HAP-1 (cell line): Measurements from ENCODE around the gene BTBD10.
"Not testable (repeated sequence)": the region's sequence is repeated elsewhere in the genome, so short reads cannot be mapped to it uniquely, and the experiment has no call there.

ENCODE experiments used
- DNase-seq, 2 experiments: peaks; one replicate each; pipeline ENCODE4 v3.0.0-alpha.2; 2016 to 2020; ENCODE audit warnings: low spot score in 2 of 2
- H3K27me3 ChIP-seq: fragments of 250-450 bp; sonication (Bioruptor Pico); 2 replicates; pipeline ENCODE4 v1.5.1; 2020; ENCODE audit warnings: low read depth, mild to moderate bottlenecking, moderate library complexity
- H3K36me3 ChIP-seq: fragments of 250-450 bp; sonication (Bioruptor Pico); replicated peaks from 2 replicates; pipeline ENCODE4 v1.5.1; 2020; ENCODE audit warnings: mild to moderate bottlenecking
- H3K4me1 ChIP-seq: fragments of 250-450 bp; sonication (Bioruptor Pico); 2 replicates; pipeline ENCODE4 v1.5.1; 2020; ENCODE audit warnings: mild to moderate bottlenecking
- H3K4me3 ChIP-seq: fragments of 250-450 bp; sonication (Bioruptor Pico); 2 replicates; pipeline ENCODE4 v1.5.1; 2020; ENCODE audit warnings: mild to moderate bottlenecking, moderate library complexity
- H3K9me3 ChIP-seq: fragments of 250-450 bp; sonication (Bioruptor Pico); 2 replicates; pipeline ENCODE4 v1.5.1; 2020; ENCODE audit warnings: mild to moderate bottlenecking, moderate library complexity
- in situ Hi-C: fragments of 300-500 bp; cut with MboI; formaldehyde crosslinking; loops from 3 replicates; pipeline ENCODE4 v1.14.3; 2020; ENCODE audit warnings: low sequenced_read_pairs, inconsistent platforms, mixed read lengths

Gene BTBD10

DNA sequence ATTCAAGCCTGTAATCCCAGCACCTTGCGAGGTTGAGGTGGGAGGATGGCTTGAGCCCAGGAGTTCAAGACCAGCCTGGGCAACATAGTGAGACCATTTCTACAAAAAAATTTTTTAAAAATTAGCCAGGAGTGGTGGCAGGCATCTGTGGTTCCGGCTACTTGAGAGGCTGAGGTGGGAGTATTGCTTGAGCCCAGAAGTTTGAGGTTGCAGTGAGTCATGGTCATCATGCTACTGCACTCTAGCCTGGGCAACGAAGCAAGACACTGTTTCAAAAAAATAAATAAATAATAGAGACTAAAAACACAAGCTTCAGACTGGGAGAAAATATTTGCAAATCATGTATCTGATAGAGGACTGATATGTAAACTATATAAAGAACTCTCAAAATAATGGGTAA lies 33.2 kb downstream of the BTBD10 start:
- in situ Hi-C loops = no loop called here
- peaks cover 12% of the 10 kb centered on the region for H3K4me1 ChIP-seq
- H3K27me3 ChIP-seq = no peaks in the 10 kb centered on the region
- H3K36me3 ChIP-seq = no peaks in the 10 kb centered on the region
- no peak overlapping the region for H3K4me3 ChIP-seq
- no peak for DNase-seq
- H3K9me3 ChIP-seq = 0 out of 2 replicates have a peak, but pooled peaks cover 7% of the 10 kb centered on the region

DNA sequence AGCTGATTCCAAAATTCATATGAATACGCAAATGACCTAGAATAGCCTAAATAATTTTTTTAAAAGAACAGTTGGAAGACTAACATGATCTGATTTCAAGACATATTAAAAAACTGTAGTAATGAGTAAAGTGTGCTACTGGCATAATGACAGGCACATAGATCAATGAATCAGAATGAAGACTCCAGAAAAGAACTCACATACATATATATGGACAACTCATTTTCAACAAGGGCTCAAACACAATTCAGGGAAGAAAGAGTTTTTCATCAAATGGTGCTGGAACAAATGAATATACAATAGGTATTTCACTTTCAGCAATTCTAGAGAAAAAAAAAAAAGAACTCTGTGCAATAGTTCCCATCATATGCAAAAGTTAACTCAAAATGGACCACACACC lies 33.7 kb downstream of the BTBD10 start:
- Histone ChIP-seq H3K27me3 (no peaks in the 10 kb centered on the region), H3K9me3 (0 out of 2 replicates have a peak, but pooled peaks cover 7% of the 10 kb centered on the region), H3K4me1 (peaks cover 9% of the 10 kb centered on the region), H3K36me3 (no peaks in the 10 kb centered on the region), H3K4me3 (no peak overlapping the region)
- in situ Hi-C loops = no loop called here
- DNase-seq = no peak

DNA sequence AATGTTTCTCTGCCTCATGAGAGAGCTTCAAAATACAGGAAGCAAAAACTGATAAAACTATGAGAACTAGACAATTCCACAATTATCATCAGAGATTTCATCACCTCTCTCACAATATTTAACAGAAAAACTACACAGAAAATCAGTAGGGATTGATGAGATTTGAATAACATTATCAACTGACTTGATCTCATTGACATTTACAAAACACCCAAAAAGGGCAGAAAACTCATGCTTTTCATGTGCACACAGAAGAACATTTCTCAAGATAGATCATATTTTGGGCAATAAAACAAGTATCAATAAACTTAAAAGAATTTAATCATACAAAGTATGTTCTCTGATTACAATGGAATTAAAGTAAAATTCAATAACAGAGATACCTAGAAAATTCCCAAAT lies 35.6 kb downstream of the BTBD10 start:
- no peak for DNase-seq
- H3K4me1 ChIP-seq = no peaks in the 10 kb centered on the region
- no peaks in the 10 kb centered on the region for H3K27me3 ChIP-seq
- in situ Hi-C loops = no loop called here
- no peak overlapping the region for H3K4me3 ChIP-seq
- 0 out of 2 replicates have a peak, but pooled peaks cover 7% of the 10 kb centered on the region for H3K9me3 ChIP-seq
- H3K36me3 ChIP-seq = no peaks in the 10 kb centered on the region

DNA sequence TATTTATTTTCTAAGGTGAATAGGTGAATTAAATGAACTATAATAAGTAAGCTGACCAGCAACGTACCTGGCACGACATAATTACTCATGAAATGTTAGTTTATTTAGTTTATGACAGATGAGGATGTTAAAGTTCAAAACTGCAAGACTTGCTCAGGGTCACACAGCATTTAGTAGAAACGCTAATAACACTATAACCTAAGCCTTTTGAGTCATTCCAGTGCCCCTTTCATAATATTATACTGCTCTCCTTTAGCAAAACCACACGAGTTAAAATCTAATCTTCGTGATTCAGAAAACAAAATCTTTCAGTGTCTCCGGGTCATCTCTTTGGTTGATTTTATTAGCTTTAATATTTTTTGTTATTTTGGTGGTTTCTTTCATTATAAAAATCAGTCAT lies 39.6 kb downstream of the BTBD10 start:
- Histone ChIP-seq H3K36me3 (no peaks in the 10 kb centered on the region), H3K9me3 (0 out of 2 replicates have a peak, but pooled peaks cover 7% of the 10 kb centered on the region), H3K4me3 (no peak overlapping the region), H3K4me1 (no peaks in the 10 kb centered on the region), H3K27me3 (no peaks in the 10 kb centered on the region)
- in situ Hi-C loops = no loop called here
- DNase-seq = no peak

DNA sequence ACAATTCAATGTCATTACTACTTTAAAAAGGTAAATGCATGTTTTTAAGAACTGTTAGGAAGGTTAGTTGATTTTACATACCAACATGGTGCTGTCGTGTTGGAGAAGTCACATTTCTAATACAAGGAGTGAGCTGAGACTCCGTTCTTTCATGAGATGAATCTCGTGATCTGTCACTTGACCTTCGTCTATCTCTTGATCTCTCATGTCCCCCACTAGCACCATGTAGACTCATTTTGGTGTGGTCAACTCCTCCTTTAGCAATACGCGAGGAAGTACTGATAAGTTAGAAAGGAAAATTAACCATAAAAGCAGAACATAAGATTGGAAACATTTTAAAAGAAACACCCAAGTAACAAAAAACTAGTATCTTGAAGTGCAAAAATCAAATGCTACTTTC lies 41.5 kb downstream of the BTBD10 start:
- Histone ChIP-seq H3K9me3 (no peaks in the 10 kb centered on the region), H3K4me3 (no peak overlapping the region), H3K4me1 (no peaks in the 10 kb centered on the region), H3K27me3 (no peaks in the 10 kb centered on the region), H3K36me3 (no peaks in the 10 kb centered on the region)
- in situ Hi-C loops = no loop called here
- no peak for DNase-seq

DNA sequence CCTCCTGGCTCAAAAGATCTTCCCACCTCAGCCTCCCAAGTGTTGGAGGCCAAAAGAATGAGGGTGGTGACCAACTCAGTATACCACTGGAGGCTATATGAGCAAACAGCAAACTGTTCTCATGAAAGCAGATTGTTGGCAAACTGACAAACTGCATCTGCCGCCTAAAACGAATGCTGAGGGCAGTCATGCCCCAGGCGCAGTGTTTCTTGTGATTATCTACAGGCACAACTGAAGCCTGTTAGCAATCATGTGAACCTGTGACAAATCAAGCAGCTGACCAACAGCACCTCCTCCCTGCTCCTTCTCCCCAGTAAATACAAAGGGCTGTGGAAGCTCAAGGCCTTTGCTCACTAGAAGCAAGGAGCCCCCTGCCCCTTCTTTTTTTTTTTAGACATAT lies 47.8 kb downstream of the BTBD10 start:
- in situ Hi-C loops = no loop called here
- Histone ChIP-seq H3K36me3 (0 out of 2 replicates have a peak, but pooled peaks cover 9% of the 10 kb centered on the region), H3K4me1 (no peaks in the 10 kb centered on the region), H3K4me3 (no peak overlapping the region), H3K9me3 (no peaks in the 10 kb centered on the region), H3K27me3 (no peaks in the 10 kb centered on the region)
- DNase-seq = no peak

DNA sequence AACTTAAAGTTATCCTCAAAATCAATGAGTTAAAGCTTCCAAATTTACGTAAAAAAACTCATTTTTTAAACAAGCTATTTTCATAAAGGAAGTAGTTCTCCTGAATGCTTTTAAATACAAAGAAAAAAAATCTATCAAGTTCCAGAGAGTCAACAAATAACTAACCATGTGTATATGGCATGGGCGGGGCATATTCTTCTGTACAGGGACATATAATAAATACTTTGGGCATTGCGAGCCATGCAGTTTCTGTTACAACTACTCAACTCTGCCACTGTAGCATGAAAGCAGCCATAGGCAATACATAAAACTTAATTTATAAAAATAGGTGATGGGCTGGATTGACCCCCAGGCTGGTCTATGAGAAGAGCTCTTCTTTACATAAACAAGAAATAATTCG lies 57.8 kb downstream of the BTBD10 start:
- Histone ChIP-seq H3K9me3 (no peaks in the 10 kb centered on the region), H3K36me3 (no peaks in the 10 kb centered on the region), H3K4me1 (no peaks in the 10 kb centered on the region), H3K27me3 (no peaks in the 10 kb centered on the region), H3K4me3 (no peak overlapping the region)
- DNase-seq = no peak
- in situ Hi-C loops = no loop called here

DNA sequence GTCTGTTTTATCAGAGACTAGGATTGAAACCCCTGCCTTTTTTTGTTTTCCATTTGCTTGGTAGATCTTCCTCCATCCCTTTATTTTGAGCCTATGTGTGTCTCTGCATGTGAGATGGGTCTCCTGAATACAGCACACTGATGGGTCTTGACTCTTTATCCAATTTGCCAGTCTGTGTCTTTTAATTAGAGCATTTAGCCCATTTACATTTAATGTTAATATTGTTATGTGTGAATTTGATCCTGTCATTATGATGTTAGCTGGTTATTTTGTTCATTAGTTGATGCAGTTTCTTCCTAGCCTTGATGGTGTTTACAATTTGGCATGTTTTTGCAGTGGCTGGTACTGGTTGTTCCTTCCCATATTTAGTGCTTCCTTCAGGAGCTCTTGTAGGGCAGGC lies 64.7 kb downstream of the BTBD10 start:
- H3K4me3 ChIP-seq, H3K27me3 ChIP-seq, DNase-seq, H3K4me1 ChIP-seq, in situ Hi-C loops, H3K36me3 ChIP-seq, H3K9me3 ChIP-seq: not testable (repeated sequence)

DNA sequence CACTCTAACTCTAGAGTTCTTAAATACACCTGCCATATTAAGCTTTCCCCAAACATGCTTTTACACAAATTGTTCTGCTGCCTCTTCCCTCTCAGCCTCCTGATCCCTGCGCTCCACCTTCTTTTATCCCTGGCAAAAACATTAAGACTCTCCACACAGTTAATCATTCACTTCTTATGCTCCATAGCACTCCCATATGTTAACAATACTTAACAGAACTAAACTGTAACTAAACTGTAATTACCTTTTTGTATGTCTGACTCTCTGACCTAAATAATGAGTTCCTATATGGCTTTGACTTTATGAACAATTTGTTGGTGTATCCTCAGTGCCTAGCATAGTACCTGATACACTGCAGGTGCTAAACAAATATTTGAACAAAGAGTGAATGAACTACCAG lies 71.8 kb downstream of the BTBD10 start:
- Histone ChIP-seq H3K36me3 (peaks cover 3% of the 10 kb centered on the region; the same call in 1 of the 2 replicates), H3K4me1 (no peaks in the 10 kb centered on the region), H3K27me3 (no peaks in the 10 kb centered on the region), H3K9me3 (no peaks in the 10 kb centered on the region), H3K4me3 (no peak overlapping the region)
- in situ Hi-C loops = no loop called here
- DNase-seq = no peak

DNA sequence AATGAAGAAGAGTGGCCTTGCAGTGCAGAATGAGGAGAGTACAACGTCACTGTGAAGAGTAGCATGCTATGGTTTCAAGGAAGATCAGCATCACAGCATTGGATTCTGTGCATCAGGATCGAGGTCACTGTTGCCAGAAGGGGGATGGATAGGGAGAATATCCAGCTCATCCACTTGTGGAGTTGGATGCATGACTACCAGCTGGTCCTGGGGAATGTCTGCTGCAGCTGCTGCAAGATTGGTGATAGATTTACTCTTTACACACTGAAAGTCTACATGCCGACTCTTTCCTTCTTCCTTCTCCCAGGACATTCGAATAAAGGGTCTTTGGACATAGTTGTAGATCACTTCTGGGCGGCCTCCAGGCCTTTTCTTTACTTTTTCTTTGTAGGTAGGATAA lies 74.3 kb downstream of the BTBD10 start:
- H3K36me3 ChIP-seq = peaks cover 3% of the 10 kb centered on the region; the same call in 1 of the 2 replicates
- H3K9me3 ChIP-seq = no peaks in the 10 kb centered on the region
- in situ Hi-C loops = no loop called here
- DNase-seq = no peak
- H3K27me3 ChIP-seq = no peaks in the 10 kb centered on the region
- H3K4me1 ChIP-seq = peaks cover 1% of the 10 kb centered on the region; the same call in 1 of the 2 replicates
- no peak overlapping the region for H3K4me3 ChIP-seq

DNA sequence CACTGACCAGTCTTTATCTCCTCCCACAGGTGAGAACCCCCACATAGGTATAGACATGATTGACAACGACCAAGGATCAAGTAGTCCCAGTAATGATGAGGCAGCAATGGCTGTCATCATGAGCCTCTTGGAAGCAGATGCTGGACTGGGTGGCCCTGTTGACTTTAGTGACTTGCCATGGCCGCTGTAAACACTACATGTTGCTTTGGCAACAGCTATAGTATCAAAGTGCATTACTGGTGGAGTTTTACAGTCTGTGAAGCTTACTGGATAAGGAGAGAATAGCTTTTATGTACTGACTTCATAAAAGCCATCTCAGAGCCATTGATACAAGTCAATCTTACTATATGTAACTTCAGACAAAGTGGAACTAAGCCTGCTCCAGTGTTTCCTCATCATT lies 76.5 kb downstream of the BTBD10 start:
- DNase-seq = no peak
- Histone ChIP-seq H3K27me3 (no peaks in the 10 kb centered on the region), H3K36me3 (peaks cover 3% of the 10 kb centered on the region; the same call in 1 of the 2 replicates), H3K4me3 (no peak overlapping the region), H3K4me1 (peaks cover 14% of the 10 kb centered on the region), H3K9me3 (no peaks in the 10 kb centered on the region)
- in situ Hi-C loops = no loop called here

DNA sequence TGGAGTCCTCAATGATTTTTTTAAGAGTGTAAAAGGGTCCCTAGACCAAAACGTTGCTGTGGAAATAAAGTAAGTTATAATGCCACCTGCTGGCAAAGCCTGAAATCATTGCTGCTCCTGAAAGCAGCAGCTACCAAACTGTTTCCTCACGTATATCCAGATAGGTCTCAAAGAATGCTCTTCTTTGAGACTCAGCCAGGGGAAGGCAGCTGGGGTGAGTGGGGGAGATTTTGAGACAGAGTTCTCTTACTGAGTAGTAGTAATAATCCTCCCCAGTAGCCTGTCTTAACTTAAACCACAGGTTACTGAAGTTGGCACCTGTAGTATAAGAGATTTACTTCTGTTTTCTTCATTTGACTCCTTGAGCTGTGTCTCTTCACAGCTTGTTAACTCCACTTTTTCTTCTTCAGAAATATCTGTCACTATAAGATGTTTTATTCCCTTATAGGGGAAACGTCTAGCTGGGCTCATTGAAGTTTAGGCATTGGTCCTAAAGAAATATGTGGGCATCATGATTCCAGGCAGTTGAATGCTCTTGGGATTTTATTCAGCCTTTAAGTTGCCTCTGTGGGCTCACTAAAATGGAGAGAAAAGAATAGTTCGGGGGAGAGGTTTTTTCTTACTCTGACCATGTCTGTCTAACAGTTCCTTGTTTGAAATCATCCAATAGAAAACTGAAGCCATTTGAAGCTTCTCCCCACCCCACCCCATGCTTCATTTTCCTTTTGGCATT lies 77.9 kb downstream of the BTBD10 start:
- H3K4me3 ChIP-seq = no peak overlapping the region
- in situ Hi-C loops = no loop called here
- no peaks in the 10 kb centered on the region for H3K27me3 ChIP-seq
- H3K36me3 ChIP-seq = peaks cover 3% of the 10 kb centered on the region; the same call in 1 of the 2 replicates
- peak; percentile 66 to 68 for DNase-seq
- H3K4me1 ChIP-seq = peaks cover 14% of the 10 kb centered on the region
- H3K9me3 ChIP-seq = no peaks in the 10 kb centered on the region

DNA sequence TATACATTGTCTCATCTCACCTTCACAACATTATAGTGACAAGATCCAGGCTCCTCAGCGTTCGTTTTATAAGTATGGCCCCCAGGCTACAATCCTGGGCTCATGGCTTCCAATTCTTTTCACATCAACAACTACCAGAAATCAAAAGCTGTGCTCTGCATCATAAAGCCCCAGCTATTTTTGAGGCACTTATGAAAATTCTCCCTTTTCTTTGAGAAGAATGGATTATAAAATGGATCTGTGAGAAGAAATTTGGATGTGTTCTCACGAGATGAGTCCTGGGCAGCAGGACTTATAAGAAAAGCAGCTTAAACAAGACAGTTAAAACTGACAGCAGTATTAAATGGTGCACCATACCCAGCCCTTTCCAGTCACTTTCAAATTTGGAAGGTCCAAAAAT lies 80.3 kb downstream of the BTBD10 start:
- Histone ChIP-seq H3K27me3 (no peaks in the 10 kb centered on the region), H3K4me3 (no peak overlapping the region), H3K36me3 (peaks cover 3% of the 10 kb centered on the region; the same call in 1 of the 2 replicates), H3K9me3 (no peaks in the 10 kb centered on the region), H3K4me1 (peaks cover 14% of the 10 kb centered on the region)
- peak; percentile 73 to 91 for DNase-seq
- in situ Hi-C loops = no loop called here

DNA sequence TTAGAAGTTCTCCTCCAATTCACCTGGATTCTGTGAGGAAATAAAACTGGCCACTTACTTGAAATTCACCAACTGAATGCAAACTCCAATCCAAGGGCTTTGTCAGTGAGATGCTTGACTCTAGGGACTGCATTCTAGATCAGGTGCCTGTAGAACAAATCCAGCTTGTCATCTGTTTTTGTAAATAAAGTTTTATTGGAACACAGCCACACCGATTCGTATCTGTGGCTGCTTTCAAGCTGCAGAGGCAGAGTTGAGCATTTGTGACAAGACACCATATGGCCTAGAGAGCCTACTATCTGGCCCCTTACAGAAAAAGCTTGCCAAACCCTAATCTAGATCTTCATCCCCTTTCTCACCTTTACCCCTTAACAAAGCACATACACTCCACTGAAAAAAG lies 82.3 kb downstream of the BTBD10 start:
- H3K4me1 ChIP-seq = peaks cover 14% of the 10 kb centered on the region
- no peaks in the 10 kb centered on the region for H3K36me3 ChIP-seq
- no peaks in the 10 kb centered on the region for H3K27me3 ChIP-seq
- H3K9me3 ChIP-seq = no peaks in the 10 kb centered on the region
- in situ Hi-C loops = no loop called here
- DNase-seq = no peak
- H3K4me3 ChIP-seq = no peak overlapping the region

DNA sequence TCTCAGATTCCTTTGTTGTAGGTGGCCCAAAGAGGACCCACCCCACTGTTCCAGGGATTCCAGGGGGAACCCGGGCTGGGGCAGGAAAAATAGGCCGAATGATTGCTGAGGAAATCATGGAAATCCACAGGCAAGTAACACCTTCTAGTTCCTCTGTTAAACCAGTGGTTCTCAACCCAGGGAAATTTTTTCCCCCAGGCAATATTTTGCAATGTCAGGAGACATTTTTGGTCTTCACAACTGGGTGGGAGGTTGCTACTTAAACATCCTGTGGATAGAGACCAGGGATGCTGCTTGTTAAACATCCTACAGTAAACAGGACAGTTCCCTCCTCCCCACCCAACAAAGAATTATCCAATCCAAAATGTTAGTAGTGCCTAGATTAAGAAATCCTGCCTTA lies 84.7 kb downstream of the BTBD10 start:
- DNase-seq = no peak
- peaks cover 10% of the 10 kb centered on the region for H3K4me1 ChIP-seq
- H3K27me3 ChIP-seq = no peaks in the 10 kb centered on the region
- no peak overlapping the region for H3K4me3 ChIP-seq
- H3K36me3 ChIP-seq = no peaks in the 10 kb centered on the region; the same call in 1 of the 2 replicates
- no peaks in the 10 kb centered on the region for H3K9me3 ChIP-seq
- in situ Hi-C loops = no loop called here
